H1 (cell line): Measurements from ENCODE around the gene WDR37. TPM values are rescaled to one million over a fixed set of nuclear protein-coding genes. Genes with fewer than 3 reads are reported as not detected.

Experiments used
- CTCF ChIA-PET: fragments of 300-600 bp; sonication (Branson Sonifier 250); formaldehyde crosslinking; loops from one replicate; lab custom pipeline; 2021; ENCODE audit not compliant: partially characterized antibody; lab: Charles Lee
- POLR2A ChIA-PET: fragments of 300-600 bp; sonication (Branson Sonifier 250); formaldehyde crosslinking; loops from one replicate; lab custom pipeline; 2021; ENCODE audit warnings: inconsistent platforms; ENCODE audit not compliant: partially characterized antibody; lab: Charles Lee
- DNase-seq, 2 experiments: peaks; one replicate each; pipeline versions ENCODE4 v3.0.0 to v3.0.0-alpha.2; 2010 to 2022; ENCODE audit warnings: low spot score in 2 of 2, low read depth in 1 of 2, mixed read lengths in 1 of 2
- FAIRE-seq: peaks from 2 replicates; lab custom pipeline; 2011; peaks lifted over from hg19 to GRCh38; lab: Jason Lieb, UNC
- H2AFZ ChIP-seq: 2 replicates; pipeline ENCODE4 v1.8.1; 2012; ENCODE audit warnings: low read length, inconsistent platforms
- H2AK5ac ChIP-seq: 2 replicates; pipeline ENCODE4 v1.6.1; 2013; ENCODE audit warnings: low read depth, low read length
- H2BK120ac ChIP-seq: replicated peaks from 2 replicates; pipeline ENCODE3; 2013; ENCODE audit warnings: low read depth, low read length, inconsistent platforms
- H2BK12ac ChIP-seq: 2 replicates; pipeline ENCODE4 v1.6.1; 2013; ENCODE audit warnings: low read depth, low read length
- H2BK15ac ChIP-seq: 2 replicates; pipeline ENCODE4 v1.6.1; 2013; ENCODE audit warnings: low read length
- H2BK20ac ChIP-seq: 2 replicates; pipeline ENCODE4 v1.6.1; 2013; ENCODE audit warnings: low read length
- H2BK5ac ChIP-seq: 2 replicates; pipeline ENCODE4 v1.6.1; 2013; ENCODE audit warnings: low read depth, low read length
- H3K14ac ChIP-seq: 2 replicates; pipeline ENCODE4 v1.6.1; 2013; ENCODE audit warnings: inconsistent platforms; ENCODE audit not compliant: insufficient read length
- H3K18ac ChIP-seq: 2 replicates; pipeline ENCODE4 v1.6.1; 2013; ENCODE audit warnings: low read length; ENCODE audit errors: extremely low read depth
- H3K23ac ChIP-seq: 2 replicates; pipeline ENCODE4 v1.6.1; 2013; ENCODE audit warnings: inconsistent platforms; ENCODE audit not compliant: insufficient read length
- H3K23me2 ChIP-seq: 2 replicates; pipeline ENCODE4 v1.6.1; 2013; ENCODE audit warnings: low read depth, low read length
- H3K27ac ChIP-seq: 2 replicates; pipeline ENCODE4 v1.6.1; 2011; ENCODE audit warnings: low read depth, low read length, inconsistent platforms
- H3K27me3 ChIP-seq, 4 experiments: replicated peaks in 1 of 4; 1 replicate in 1 of 4; 2 replicates in 3 of 4; pipeline versions ENCODE4 v1.6.1 to v1.8.1; 2011 to 2013; ENCODE audit warnings: low read length in 3 of 4, mild to moderate bottlenecking in 3 of 4, inconsistent platforms in 2 of 4, mixed read lengths in 2 of 4, moderate library complexity in 1 of 4; ENCODE audit not compliant: control insufficient read depth in 3 of 4, insufficient read depth in 3 of 4; ENCODE audit errors: extremely low read depth in 1 of 4
- H3K36me3 ChIP-seq, 4 experiments: 2 replicates each; pipeline versions ENCODE4 v1.6.1 to v1.8.1; 2011 to 2013; ENCODE audit warnings: mild to moderate bottlenecking in 4 of 4, low read length in 3 of 4, moderate library complexity in 2 of 4, control low read depth in 1 of 4, inconsistent platforms in 1 of 4; ENCODE audit not compliant: insufficient read depth in 4 of 4, control insufficient read depth in 2 of 4
- H3K4ac ChIP-seq: replicated peaks from 2 replicates; pipeline ENCODE3; 2013; ENCODE audit warnings: low read length, low read depth, mixed read lengths, inconsistent platforms; ENCODE audit not compliant: insufficient read length
- H3K4me1 ChIP-seq, 4 experiments: replicated peaks in 1 of 4; 1 replicate in 1 of 4; 2 replicates in 3 of 4; pipeline versions ENCODE4 v1.6.1 to v1.8.1; 2011 to 2013; ENCODE audit warnings: low read length in 3 of 4, inconsistent platforms in 2 of 4, mixed read lengths in 1 of 4; ENCODE audit not compliant: insufficient read depth in 4 of 4, control insufficient read depth in 3 of 4
- H3K4me2 ChIP-seq, 2 experiments: 2 replicates each; pipeline versions ENCODE4 v1.6.1 to v1.8.1; 2011 to 2013; ENCODE audit warnings: low read depth in 2 of 2, low read length in 2 of 2, control low read depth in 1 of 2, inconsistent platforms in 1 of 2, mild to moderate bottlenecking in 1 of 2; ENCODE audit not compliant: insufficient read depth in 1 of 2
- H3K4me3 ChIP-seq, 4 experiments: fragments of 200-600, 300-600 bp in 1 of 4; sonication (generic), shearing (Covaris generic), sonication (Bioruptor Twin) in 1 of 4; 2 replicates each; pipeline versions ENCODE4 v1.5.1 to v1.8.1; 2011 to 2016; ENCODE audit warnings: low read length in 4 of 4, low read depth in 3 of 4, control low read depth in 2 of 4, inconsistent platforms in 2 of 4, mild to moderate bottlenecking in 2 of 4, mixed read lengths in 1 of 4, moderate library complexity in 1 of 4; ENCODE audit not compliant: insufficient read depth in 2 of 4; ENCODE audit errors: extremely low read depth in 1 of 4
- H3K56ac ChIP-seq: replicated peaks from 2 replicates; pipeline ENCODE3; 2013; ENCODE audit warnings: low read depth, mild to moderate bottlenecking, mixed read lengths, low read length, inconsistent platforms; ENCODE audit not compliant: insufficient read length
- H3K79me1 ChIP-seq: 2 replicates; pipeline ENCODE4 v1.6.1; 2013; ENCODE audit warnings: low read depth, low read length, control low read depth
- H3K79me2 ChIP-seq, 2 experiments: 2 replicates each; pipeline versions ENCODE4 v1.6.1 to v1.8.1; 2012 to 2013; ENCODE audit warnings: low read length in 2 of 2, mild to moderate bottlenecking in 2 of 2, inconsistent platforms in 1 of 2; ENCODE audit not compliant: insufficient read depth in 2 of 2, control insufficient read depth in 1 of 2
- H3K9ac ChIP-seq, 4 experiments: replicated peaks in 1 of 4; 1 replicate in 1 of 4; 2 replicates in 3 of 4; pipeline versions ENCODE4 v1.6.1 to v1.8.1; 2011 to 2013; ENCODE audit warnings: low read depth in 3 of 4, low read length in 3 of 4, control low read depth in 2 of 4, mild to moderate bottlenecking in 2 of 4, moderate library complexity in 2 of 4, inconsistent platforms in 1 of 4; ENCODE audit errors: extremely low read depth in 1 of 4
- H3K9me3 ChIP-seq, 2 experiments: 2 replicates each; pipeline versions ENCODE4 v1.6.1 to v1.8.1; 2012 to 2013; ENCODE audit warnings: mild to moderate bottlenecking in 2 of 2, moderate library complexity in 2 of 2, control low read depth in 1 of 2, inconsistent platforms in 1 of 2, low read depth in 1 of 2, low read length in 1 of 2, mixed read lengths in 1 of 2; ENCODE audit not compliant: insufficient read depth in 2 of 2
- H4K20me1 ChIP-seq, 2 experiments: replicated peaks in 1 of 2; 2 replicates each; pipeline versions ENCODE3 to v1.8.1; 2011 to 2013; ENCODE audit warnings: inconsistent platforms in 2 of 2, low read length in 2 of 2, mild to moderate bottlenecking in 1 of 2; ENCODE audit not compliant: insufficient read depth in 2 of 2, control insufficient read depth in 1 of 2
- H4K5ac ChIP-seq: 2 replicates; pipeline ENCODE4 v1.6.1; 2013; ENCODE audit warnings: low read length, low read depth, mixed read lengths, inconsistent platforms; ENCODE audit not compliant: insufficient read length
- H4K8ac ChIP-seq: 2 replicates; pipeline ENCODE4 v1.8.0; 2013; ENCODE audit warnings: mild to moderate bottlenecking, moderate library complexity, low read length, inconsistent platforms; ENCODE audit not compliant: insufficient read depth; ENCODE audit errors: extremely low read depth
- H4K91ac ChIP-seq: replicated peaks from 2 replicates; pipeline ENCODE3; 2013; ENCODE audit warnings: low read length, mixed read lengths, inconsistent platforms; ENCODE audit not compliant: insufficient read length
- CHD2 ChIP-seq: IDR thresholded peaks from 2 replicates; pipeline ENCODE4 v1.6.1; 2012; ENCODE audit warnings: low read length, improper control_type of control experiment
- GTF2F1 ChIP-seq: IDR thresholded peaks from 2 replicates; pipeline ENCODE4 v1.6.1; 2012; ENCODE audit warnings: low read depth, low read length, improper control_type of control experiment, borderline replicate concordance
- KDM4A ChIP-seq: IDR thresholded peaks from one replicate; pipeline ENCODE4 v1.7.1; 2012; ENCODE audit warnings: low read depth, mild to moderate bottlenecking, moderate library complexity, low read length, inconsistent platforms; ENCODE audit not compliant: severe bottlenecking
- WGBS, 2 experiments: shearing (Covaris generic) in 1 of 2; methylation state at CpG; one replicate each; pipeline versions ENCODE4 v1.1.6 to v1.1.7; 2013 to 2015; ENCODE audit warnings: low lambda C conversion rate in 2 of 2, mixed read lengths in 2 of 2, inconsistent platforms in 1 of 2, low coverage in 1 of 2, missing lambda C conversion rate in 1 of 2; ENCODE audit not compliant: insufficient replicate concordance in 2 of 2, insufficient coverage in 1 of 2, insufficient read length in 1 of 2; ENCODE audit errors: extremely low coverage in 1 of 2, missing lambda C conversion rate in 1 of 2; 5-methylcytosine and 5-hydroxymethylcytosine counted together
- polyA plus RNA-seq, 7 experiments: library from polyadenylated mRNA; depleted of rRNA in 3 of 7; stranded (reverse) in 5 of 7; unstranded in 2 of 7; fragments of >200 nt in 5 of 7; fragments of 200-250 nt in 2 of 7; gene quantifications; 1 replicate in 5 of 7; 2 replicates in 1 of 7; 4 replicates in 1 of 7; pipeline versions ENCODE4 v1.2.1 to v1.2.3, GENCODE V29; 2011 to 2013; ENCODE audit warnings: missing spikeins in 2 of 7, mixed read lengths in 2 of 7
- total RNA-seq: library from RNA; stranded (reverse); fragmentation: NEBNext Ultra II Directional; extraction: Animal tissue kit (Norgen Biotek cat#: 25700); gene quantifications from 2 replicates; pipeline ENCODE4 v1.2.1, GENCODE V29; 2021

Gene WDR37
- total and polyA plus RNA-seq, 2 of the 8 experiments (the other 6 are each of a cell fraction or from before 2014, with no cell fraction given) = 9.6 to 12.0 TPM

- 87% methylated on average over 10 of the region's 10 CpGs; no CpG with 5 or more reads in 1 of the 2 experiments for WGBS, 2 experiments
- no peak for TF ChIP-seq GTF2F1
- TF ChIP-seq KDM4A = no peak
- TF ChIP-seq CHD2 = no peak
Observed at GRCh38 chr10:1130226-1130625, 74.0 kb downstream of the WDR37 start.

More at GRCh38 chr10:1130226-1130625, 74.0 kb downstream of the WDR37 start:
- H3K79me2 ChIP-seq = no peaks in the 10 kb centered on the region
- H3K79me1 ChIP-seq = no peaks in the 10 kb centered on the region
- CTCF ChIA-PET = interaction anchor here (0.6 to 1.6 kb wide), 3 partner anchors 9 to 238 kb away, joined by 3 to 6 read pairs (median 4); no protein-coding TSS in a partner anchor
- no peak overlapping the region for H3K27ac ChIP-seq
- H3K4me1 ChIP-seq = no peaks in the 10 kb centered on the region; a peak in 2 of 7 replicates
- H3K23me2 ChIP-seq = no peaks in the 10 kb centered on the region
- H2AFZ ChIP-seq = no peak overlapping the region
- H2AK5ac ChIP-seq = no peak overlapping the region
- H3K18ac ChIP-seq = no peak overlapping the region
- H3K23ac ChIP-seq = no peak overlapping the region
- H4K5ac ChIP-seq = no peak overlapping the region
- DNase-seq = peak in 1 of 2 experiments; percentile 29
- no peak for FAIRE-seq
- no peaks in the 10 kb centered on the region; a peak in 1 of 4 replicates for H3K9me3 ChIP-seq
- no peaks in the 10 kb centered on the region for H3K27me3 ChIP-seq
- H3K4ac ChIP-seq = no peak overlapping the region
- H3K36me3 ChIP-seq = peaks cover 6 to 17% (median 8%) of the 10 kb centered on the region in 4 experiments; a peak in 6 of 8 replicates
- H2BK20ac ChIP-seq = no peak overlapping the region
- no peak overlapping the region for H3K4me3 ChIP-seq
- no peak overlapping the region for H3K56ac ChIP-seq
- no peak overlapping the region for H3K4me2 ChIP-seq
- H4K20me1 ChIP-seq = no peaks in the 10 kb centered on the region
- no peak overlapping the region; the same call in 1 of the 2 replicates for H2BK5ac ChIP-seq
- H3K14ac ChIP-seq = no peak overlapping the region
- no peak overlapping the region for H2BK12ac ChIP-seq
- H4K91ac ChIP-seq = no peak overlapping the region
- no peak overlapping the region for H2BK120ac ChIP-seq
- no peak overlapping the region for H3K9ac ChIP-seq
- no peak overlapping the region for H4K8ac ChIP-seq
- POLR2A ChIA-PET = no interaction called here
- no peak overlapping the region for H2BK15ac ChIP-seq
